GM12891 (cell line): ENCODE results near the gene DNMBP.
"Not testable (repeated sequence)": the region's sequence is repeated elsewhere in the genome, so short reads cannot be mapped to it uniquely, and the experiment has no call there.

Experiments used
- DNase-seq: peaks from one replicate; pipeline ENCODE4 v3.0.0; 2011; ENCODE audit warnings: low spot score; ENCODE audit not compliant: insufficient read length
- FAIRE-seq: peaks from 2 replicates; lab custom pipeline; 2011; peaks lifted over from hg19 to GRCh38; lab: Jason Lieb, UNC
- PAX5 ChIP-seq: IDR thresholded peaks from 2 replicates; pipeline ENCODE4 v1.6.1; 2011; ENCODE audit warnings: low read length, moderate library complexity, mild to moderate bottlenecking; ENCODE audit not compliant: insufficient read depth, severe bottlenecking
- POLR2A ChIP-seq: IDR thresholded peaks from 2 replicates; pipeline ENCODE4 v1.6.1; 2011; ENCODE audit warnings: low read depth, low read length, control low read depth
- POLR2AphosphoS5 ChIP-seq: IDR thresholded peaks from 2 replicates; pipeline ENCODE4 v1.6.1; 2011; ENCODE audit warnings: low read depth, low read length, control low read depth
- POU2F2 ChIP-seq: IDR thresholded peaks from 2 replicates; pipeline ENCODE4 v1.6.1; 2011; ENCODE audit warnings: low read depth, mild to moderate bottlenecking, control low read depth, low read length, moderate library complexity
- SPI1 ChIP-seq: IDR thresholded peaks from 2 replicates; pipeline ENCODE4 v1.6.1; 2011; ENCODE audit warnings: low read depth, low read length, control low read depth
- TAF1 ChIP-seq: IDR thresholded peaks from 2 replicates; pipeline ENCODE4 v1.6.1; 2011; ENCODE audit warnings: low read depth, low read length, control low read depth

Gene DNMBP

DNA sequence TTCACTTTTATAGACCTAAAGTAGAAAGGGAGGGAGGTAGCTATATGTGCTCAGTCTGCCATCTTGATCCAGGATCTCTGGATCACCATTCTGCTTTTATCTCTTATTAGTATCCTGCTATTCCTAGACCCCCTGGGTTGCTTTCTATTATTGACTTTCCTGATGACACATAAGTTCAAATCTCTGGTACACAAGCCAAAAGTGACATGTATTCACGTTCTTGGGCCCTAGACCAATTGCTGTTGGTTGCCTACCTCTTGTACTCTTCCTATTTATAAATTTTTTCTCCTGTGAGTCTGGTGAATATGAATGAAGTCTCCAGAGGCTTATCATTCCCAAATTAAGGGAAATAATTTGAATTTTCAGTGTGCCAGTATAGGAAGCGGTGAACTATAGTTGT is 56.9 kb downstream of the DNMBP start:
- no peak for DNase-seq
- FAIRE-seq: no peak

DNA sequence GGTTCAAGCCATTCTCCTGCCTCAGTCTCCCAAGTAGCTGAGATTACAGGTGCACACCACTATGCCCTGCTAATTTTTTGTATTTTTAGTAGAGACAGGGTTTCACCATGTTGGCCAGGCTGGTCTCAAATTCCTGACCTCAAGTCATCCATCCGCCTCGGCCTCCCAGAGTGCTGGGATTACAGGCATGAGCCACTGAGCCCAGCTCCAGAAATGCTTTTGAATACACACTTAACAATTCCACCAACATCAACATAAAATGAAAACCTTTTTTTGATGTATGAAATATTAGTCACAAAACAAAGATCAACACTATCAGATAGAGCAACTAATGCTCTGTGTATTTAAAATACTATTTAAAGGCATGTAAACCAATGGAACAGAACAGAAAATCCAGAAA is 63.7 kb downstream of the DNMBP start:
- DNase-seq, FAIRE-seq: not testable (repeated sequence)

More for the DNA sequence above, 56.9 kb downstream of the DNMBP start:
- TF ChIP-seq TAF1 (no peak), POLR2AphosphoS5 (no peak)

DNA sequence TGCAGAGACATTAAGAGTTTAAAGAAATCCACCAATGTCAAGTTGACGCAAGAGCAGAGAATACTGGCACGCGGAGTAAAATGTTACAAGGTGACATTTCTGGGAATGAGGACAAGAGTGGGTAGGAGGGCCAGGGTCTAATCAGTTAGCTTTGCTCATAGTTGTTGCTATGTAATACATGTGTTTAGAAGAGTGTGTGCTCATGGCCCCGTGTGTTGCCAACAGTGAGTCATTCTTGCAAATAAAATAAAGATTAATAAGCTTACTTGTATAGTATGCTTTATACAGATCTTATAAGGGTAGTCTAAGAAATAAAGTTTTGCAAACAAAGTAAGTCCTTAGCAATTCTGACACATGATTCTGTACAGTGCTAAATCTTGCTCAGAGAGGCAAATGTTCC is 64.5 kb downstream of the DNMBP start:
- DNase-seq (no peak), FAIRE-seq (no peak)
- TF ChIP-seq SPI1 (no peak), POU2F2 (no peak), TAF1 (no peak), PAX5 (no peak), POLR2A (no peak), POLR2AphosphoS5 (no peak)

DNA sequence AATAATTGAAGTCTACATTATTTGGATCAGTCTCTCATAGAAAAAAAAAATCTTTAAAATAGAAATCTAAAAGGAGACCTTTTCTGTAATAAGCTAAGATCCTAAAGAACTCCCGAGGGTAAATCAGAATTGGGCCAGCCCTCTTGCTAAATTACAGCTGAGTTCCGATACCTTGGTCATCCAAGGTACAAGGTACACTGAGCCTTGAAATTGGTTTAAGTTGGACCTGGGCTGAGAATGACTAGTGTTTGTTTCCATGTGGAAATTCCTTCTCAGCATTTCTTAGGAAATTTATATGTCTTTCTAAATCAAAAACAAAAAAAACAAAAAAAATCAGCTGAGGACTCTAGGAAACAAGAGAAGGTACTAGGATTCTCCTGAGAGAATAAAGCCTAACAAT is 64.9 kb downstream of the DNMBP start:
- DNase-seq (no peak), FAIRE-seq (no peak)
- TF ChIP-seq POU2F2 (no peak), TAF1 (no peak), SPI1 (no peak), POLR2A (no peak), PAX5 (no peak), POLR2AphosphoS5 (no peak)

DNA sequence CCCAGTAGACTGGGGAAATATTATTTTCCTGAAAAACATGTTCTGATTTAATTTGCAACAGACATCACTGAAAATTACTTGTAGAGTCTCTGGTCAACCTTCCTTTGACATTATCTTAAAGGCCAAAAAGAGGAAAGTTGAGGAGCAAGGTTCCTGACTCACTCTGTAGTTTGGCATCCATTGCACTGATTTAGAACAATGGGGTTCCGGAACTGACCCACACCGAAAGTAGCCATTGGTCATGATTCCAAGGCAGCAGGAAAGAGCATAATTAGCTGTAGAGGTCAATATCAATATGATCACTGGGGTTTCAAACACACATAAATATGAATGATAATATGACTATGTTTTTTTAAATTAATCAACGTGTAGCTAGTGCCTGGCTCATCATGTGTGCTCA is 65.8 kb downstream of the DNMBP start:
- TF ChIP-seq POLR2AphosphoS5 (no peak), SPI1 (no peak), TAF1 (no peak), POU2F2 (no peak), POLR2A (no peak), PAX5 (no peak)
- no peak for FAIRE-seq

DNA sequence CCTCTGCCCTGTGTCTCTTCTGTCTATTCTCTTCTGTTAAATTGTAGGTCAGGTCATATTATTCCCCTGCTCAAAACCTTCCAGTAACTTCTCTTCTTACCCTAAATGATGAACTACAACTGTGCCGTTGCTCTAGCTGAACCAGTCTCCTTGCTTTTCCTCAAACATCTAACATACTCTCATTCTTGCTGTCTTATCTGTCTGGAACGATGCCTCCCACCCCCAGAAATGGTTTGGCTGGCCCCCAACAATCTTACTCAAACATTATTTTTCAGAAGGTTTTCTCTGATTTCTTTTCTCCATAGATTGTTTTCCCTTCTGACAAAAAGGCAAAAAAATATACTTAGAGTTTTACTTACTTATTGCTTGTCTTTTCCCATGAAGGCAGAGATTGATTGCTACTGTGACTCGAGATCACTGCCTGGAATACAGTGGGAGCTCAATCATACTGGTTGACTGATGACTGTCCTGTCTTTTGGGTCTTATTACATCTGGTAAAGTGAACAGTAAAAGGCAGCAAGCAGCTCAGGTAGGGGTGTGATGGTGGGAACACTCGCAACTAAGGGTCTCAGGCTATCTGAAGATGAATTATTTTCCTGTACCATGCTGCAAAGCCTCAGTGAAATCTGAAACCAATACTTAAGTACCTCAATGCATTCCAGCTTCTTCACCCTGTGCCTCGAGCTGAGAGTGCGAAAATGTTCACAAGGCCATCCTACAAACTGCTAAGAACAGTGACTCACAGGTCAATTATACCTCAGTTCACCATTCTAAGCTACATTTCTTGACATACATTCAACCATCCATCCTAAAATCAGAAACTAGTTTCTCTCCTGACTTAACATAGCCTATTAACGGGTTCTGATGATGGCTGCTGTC is 67.6 kb downstream of the DNMBP start:
- FAIRE-seq: no peak
- DNase-seq: no peak
- no peak for TF ChIP-seq POLR2A
- no peak for TF ChIP-seq PAX5
- no peak for TF ChIP-seq POU2F2
- TF ChIP-seq SPI1: no peak
- no peak for TF ChIP-seq POLR2AphosphoS5
- no peak for TF ChIP-seq TAF1

More for the DNA sequence above, 65.8 kb downstream of the DNMBP start:
- DNase-seq: no peak

DNA sequence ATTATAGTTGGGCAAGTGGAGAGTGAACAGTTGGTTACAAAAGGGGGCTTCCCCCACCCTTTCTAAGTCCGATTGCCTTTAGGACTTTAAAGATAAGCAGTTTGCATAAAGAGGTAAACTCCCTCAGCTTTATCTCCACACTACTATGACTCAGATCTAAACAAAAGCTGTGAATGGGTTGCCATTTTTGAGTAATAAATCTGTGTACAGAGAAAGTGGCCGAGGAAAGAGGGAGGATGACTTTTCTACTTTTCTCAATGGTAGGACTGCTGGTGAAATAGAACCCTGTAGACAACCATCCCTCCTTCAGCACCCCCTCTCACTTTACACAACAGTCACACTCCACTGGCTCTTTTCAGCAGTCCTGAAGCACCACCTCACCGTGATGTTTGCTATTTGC is 71.2 kb downstream of the DNMBP start:
- DNase-seq (peak; percentile 30), FAIRE-seq (peak; percentile 41)
- peak; percentile 48 for TF ChIP-seq PAX5
- no peak for TF ChIP-seq POLR2AphosphoS5
- TF ChIP-seq POU2F2: peak; percentile 91

DNA sequence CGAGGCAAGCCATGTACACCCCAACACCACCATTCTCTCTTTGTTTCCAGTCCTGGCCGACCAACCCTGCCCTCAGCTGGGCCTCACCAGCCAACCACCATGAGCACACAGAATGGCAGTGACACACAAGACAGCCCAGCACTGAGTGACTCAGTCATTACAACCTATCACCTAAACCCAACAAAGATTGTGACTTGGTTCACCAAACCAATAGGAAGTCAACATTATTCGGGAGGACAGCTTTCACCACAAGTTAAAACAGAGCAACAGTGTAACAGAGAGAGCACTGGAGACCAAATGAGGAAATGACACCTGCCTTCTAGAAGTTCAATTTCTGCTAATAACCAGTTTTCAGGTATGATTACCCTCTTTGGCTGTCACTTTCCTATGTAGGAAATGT is 72.1 kb downstream of the DNMBP start:
- peak; percentile 65 for FAIRE-seq
- TF ChIP-seq PAX5 (no peak), SPI1 (peak; percentile 86), POLR2AphosphoS5 (no peak)

DNA sequence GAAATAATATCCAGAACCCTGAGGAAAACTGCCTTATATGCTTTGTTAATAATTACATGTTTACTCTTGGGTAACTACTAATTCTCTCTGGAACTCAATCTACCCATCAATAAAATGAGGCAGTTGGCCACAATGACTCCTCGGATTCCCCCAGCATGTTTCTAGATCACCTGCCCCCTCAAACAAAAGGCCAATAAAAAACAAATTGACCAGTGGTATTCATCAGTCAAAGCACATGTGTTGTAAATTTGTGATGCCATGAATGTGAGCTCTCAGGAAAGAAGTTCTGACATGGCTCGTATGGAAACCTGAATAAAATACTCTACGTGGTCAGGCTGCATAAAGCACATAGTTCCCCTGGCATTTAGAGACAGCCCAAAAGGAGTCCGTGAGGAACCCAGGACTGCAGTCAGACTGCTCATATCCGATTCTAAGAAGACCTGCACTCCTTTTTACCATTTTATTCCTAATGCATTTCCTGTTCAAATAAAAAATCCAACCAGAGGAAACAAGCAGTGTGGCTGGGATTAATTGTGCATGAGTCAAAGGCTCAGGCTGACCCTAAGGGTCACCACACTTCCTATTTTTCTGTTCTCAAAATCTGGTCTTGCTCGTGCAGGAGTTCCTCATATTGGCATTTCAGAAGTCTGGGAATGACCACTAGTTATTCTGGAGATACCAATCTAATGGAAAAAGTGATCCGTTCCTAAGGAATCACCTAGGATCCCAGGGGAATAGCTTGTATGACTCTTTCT is 77.4 kb downstream of the DNMBP start:
- peak; percentile 16 for FAIRE-seq
- not testable (repeated sequence) for DNase-seq

More for the DNA sequence above, 72.1 kb downstream of the DNMBP start:
- no peak for DNase-seq

DNA sequence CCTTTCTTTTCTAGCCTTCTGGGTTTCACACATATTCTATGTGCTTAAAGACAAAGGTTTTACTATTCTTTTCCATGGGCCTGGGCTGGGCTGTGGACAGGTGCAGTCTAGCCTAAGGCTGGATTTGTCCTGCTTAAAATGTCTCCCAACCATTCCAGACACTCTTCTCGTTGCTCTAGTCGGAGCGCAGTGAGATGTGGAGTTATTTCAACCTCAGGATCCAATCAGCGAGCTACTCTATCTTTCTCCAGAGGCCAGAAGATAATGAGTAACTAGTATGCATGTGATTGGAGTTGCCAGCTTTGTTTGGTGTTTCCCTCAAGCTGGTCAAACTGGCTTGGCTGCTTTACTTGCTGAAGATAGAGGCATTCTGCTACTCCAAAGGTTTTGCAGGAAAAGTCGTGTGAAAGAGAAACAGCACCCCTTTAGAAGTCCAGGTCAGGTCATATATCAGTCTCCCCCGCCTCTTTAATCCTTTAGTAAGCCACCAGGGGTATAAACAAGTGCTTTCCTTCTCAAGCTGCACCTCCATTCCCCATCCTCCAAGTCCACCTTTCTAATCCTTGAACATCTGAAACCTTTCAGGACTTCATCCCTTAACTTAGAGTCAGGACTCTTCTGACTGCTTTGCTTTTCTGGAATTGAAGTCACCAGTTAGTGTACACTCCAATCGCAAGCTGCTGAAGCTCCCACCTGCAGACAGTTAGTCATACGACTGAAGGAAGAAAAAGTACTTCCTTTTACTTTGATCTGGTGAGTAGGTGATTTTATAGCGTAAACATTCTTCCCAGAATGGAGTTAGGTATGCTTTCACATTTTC is 78.8 kb downstream of the DNMBP start:
- DNase-seq (no peak), FAIRE-seq (no peak)
- no peak for TF ChIP-seq PAX5
- no peak for TF ChIP-seq POLR2AphosphoS5
- no peak for TF ChIP-seq TAF1
- TF ChIP-seq SPI1: no peak
- no peak for TF ChIP-seq POLR2A
- no peak for TF ChIP-seq POU2F2
